Keratinocyte (primary cell): ENCODE measurements around the gene ARFGEF3.

Source experiments
- EZH2 ChIP-seq: IDR thresholded peaks from one replicate; pipeline ENCODE4 v1.6.1; 2012; ENCODE audit warnings: inconsistent platforms, mild to moderate bottlenecking, low read length, moderate library complexity
- TF ChIP-seq, protein P1 (sequence below), 3 experiments: IDR thresholded peaks in 1 of 3; conservative IDR thresholded peaks in 1 of 3; optimal IDR thresholded peaks in 1 of 3; 2 replicates in 2 of 3; 3 replicates in 1 of 3; pipeline versions ENCODE3 to v1.5.1; 2011; ENCODE audit warnings: low read length in 3 of 3, mild to moderate bottlenecking in 3 of 3, moderate library complexity in 2 of 3, control low read depth in 1 of 3, inconsistent platforms in 1 of 3; ENCODE audit not compliant: insufficient read depth in 2 of 3; ENCODE audit errors: extremely low read depth in 1 of 3

- TF ChIP-seq, protein P1, sequence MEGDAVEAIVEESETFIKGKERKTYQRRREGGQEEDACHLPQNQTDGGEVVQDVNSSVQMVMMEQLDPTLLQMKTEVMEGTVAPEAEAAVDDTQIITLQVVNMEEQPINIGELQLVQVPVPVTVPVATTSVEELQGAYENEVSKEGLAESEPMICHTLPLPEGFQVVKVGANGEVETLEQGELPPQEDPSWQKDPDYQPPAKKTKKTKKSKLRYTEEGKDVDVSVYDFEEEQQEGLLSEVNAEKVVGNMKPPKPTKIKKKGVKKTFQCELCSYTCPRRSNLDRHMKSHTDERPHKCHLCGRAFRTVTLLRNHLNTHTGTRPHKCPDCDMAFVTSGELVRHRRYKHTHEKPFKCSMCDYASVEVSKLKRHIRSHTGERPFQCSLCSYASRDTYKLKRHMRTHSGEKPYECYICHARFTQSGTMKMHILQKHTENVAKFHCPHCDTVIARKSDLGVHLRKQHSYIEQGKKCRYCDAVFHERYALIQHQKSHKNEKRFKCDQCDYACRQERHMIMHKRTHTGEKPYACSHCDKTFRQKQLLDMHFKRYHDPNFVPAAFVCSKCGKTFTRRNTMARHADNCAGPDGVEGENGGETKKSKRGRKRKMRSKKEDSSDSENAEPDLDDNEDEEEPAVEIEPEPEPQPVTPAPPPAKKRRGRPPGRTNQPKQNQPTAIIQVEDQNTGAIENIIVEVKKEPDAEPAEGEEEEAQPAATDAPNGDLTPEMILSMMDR (optimal IDR thresholded peaks at IDR 0.05 in 1 of 3, IDR thresholded peaks at IDR 0.05 in 1 of 3, conservative IDR thresholded peaks at IDR 0.05 in 1 of 3; ENCODE audit: extremely low read depth in 1 of 3, insufficient read depth in 2 of 3, low read length in 3 of 3) = no peak
- no peak for TF ChIP-seq EZH2
These were observed 43.8 kb downstream of the ARFGEF3 start for GRCh38 chr6:138205437-138206094.
